ENCODE data around the gene BRSK2.

BRSK2 gene

GRCh38 chr11:1484695-1485503 lies 95.2 kb downstream of the BRSK2 start:
- Histone ChIP-seq H3K4me3 (replicated peaks; ENCODE audit: low read depth, low read length) (no peak overlapping the region), H3K36me3 (ENCODE audit: control insufficient read depth, insufficient read depth, low read length) (no peaks in the 10 kb centered on the region; the same call in none of the 2 replicates), H3K27me3 (replicated peaks; ENCODE audit: control insufficient read depth, insufficient read depth, low read length) (no peaks in the 10 kb centered on the region)
- no peak for TF ChIP-seq CTCF (IDR thresholded peaks at IDR 0.05; ENCODE audit: insufficient read depth, low read length, poor library complexity, severe bottlenecking)
- DNase-seq (ENCODE audit: extremely low read depth, insufficient read length) = no peak

- no peak for TF ChIP-seq CTCF (IDR thresholded peaks at IDR 0.05; ENCODE audit: insufficient read depth, low read length, poor library complexity, severe bottlenecking)
- Histone ChIP-seq H3K36me3 (ENCODE audit: control insufficient read depth, insufficient read depth, low read length) (no peaks in the 10 kb centered on the region; the same call in 1 of the 2 replicates), H3K4me3 (replicated peaks; ENCODE audit: low read depth, low read length) (no peak overlapping the region), H3K27me3 (replicated peaks; ENCODE audit: control insufficient read depth, insufficient read depth, low read length) (no peaks in the 10 kb centered on the region)
- DNase-seq (ENCODE audit: extremely low read depth, insufficient read length) = no peak
Measured at GRCh38 chr11:1485504-1485885, 95.8 kb downstream of the BRSK2 start.

GRCh38 chr11:1486054-1486825 lies 96.5 kb downstream of the BRSK2 start, which contains the start of gene MOB2:
MOB2 (minus strand) TSS chr11:1486779; CDS start chr11:1486556, 223 bp downstream.
- no peak within 1 kb of the TSS for H3K4me3 ChIP-seq (replicated peaks; ENCODE audit: low read depth, low read length)
- no peak for TF ChIP-seq CTCF (IDR thresholded peaks at IDR 0.05; ENCODE audit: insufficient read depth, low read length, poor library complexity, severe bottlenecking)
- H3K27me3 ChIP-seq (replicated peaks; ENCODE audit: control insufficient read depth, insufficient read depth, low read length) = no peaks in the 10 kb centered on the region
- H3K36me3 ChIP-seq (ENCODE audit: control insufficient read depth, insufficient read depth, low read length) = no peaks in the 10 kb centered on the region; the same call in 1 of the 2 replicates
- no peak for DNase-seq (ENCODE audit: extremely low read depth, insufficient read length)

- DNase-seq (ENCODE audit: extremely low read depth, insufficient read length) = no peak
- no peak for TF ChIP-seq CTCF (IDR thresholded peaks at IDR 0.05; ENCODE audit: insufficient read depth, low read length, poor library complexity, severe bottlenecking)
- Histone ChIP-seq H3K27me3 (replicated peaks; ENCODE audit: control insufficient read depth, insufficient read depth, low read length) (no peaks in the 10 kb centered on the region), H3K4me3 (replicated peaks; ENCODE audit: low read depth, low read length) (no peak overlapping the region), H3K36me3 (ENCODE audit: control insufficient read depth, insufficient read depth, low read length) (no peaks in the 10 kb centered on the region; the same call in 1 of the 2 replicates)
Measured at GRCh38 chr11:1487091-1487850, 97.5 kb downstream of the BRSK2 start.

GRCh38 chr11:1487851-1488574 lies 98.3 kb downstream of the BRSK2 start:
- Histone ChIP-seq H3K27me3 (replicated peaks; ENCODE audit: control insufficient read depth, insufficient read depth, low read length) (no peaks in the 10 kb centered on the region), H3K36me3 (ENCODE audit: control insufficient read depth, insufficient read depth, low read length) (no peaks in the 10 kb centered on the region), H3K4me3 (replicated peaks; ENCODE audit: low read depth, low read length) (no peak overlapping the region)
- DNase-seq (ENCODE audit: extremely low read depth, insufficient read length) = no peak
- no peak for TF ChIP-seq CTCF (IDR thresholded peaks at IDR 0.05; ENCODE audit: insufficient read depth, low read length, poor library complexity, severe bottlenecking)

Data from GM06990 (cell line).